Endometrium (tissue), 2 donors: ENCODE results near the gene CCP110.

Source experiments
- FAIRE-seq: peaks from 2 replicates; lab custom pipeline; 2012; peaks lifted over from hg19 to GRCh38; lab: Jason Lieb, UNC
- donor health status: control.
- donor health status: control.

CCP110 gene

GRCh38 chr16:19599968-19600716 is 76.4 kb downstream of the CCP110 start:
- FAIRE-seq: no peak

- FAIRE-seq: no peak
Measured at GRCh38 chr16:19601083-19601976, 77.6 kb downstream of the CCP110 start.
